ENCODE measurements around the gene CCN2. TPM values are rescaled to one million over a fixed set of nuclear protein-coding genes. Genes with fewer than 3 reads are reported as not detected.

The CCN2 gene
- polyA plus RNA-seq, 2 of the 4 experiments (the other 2 are of a cell fraction): 32.0 to 103 TPM

GRCh38 chr6:131937226-131937625, 13.9 kb downstream of the CCN2 start (continued):
- TF ChIP-seq, protein P1, sequence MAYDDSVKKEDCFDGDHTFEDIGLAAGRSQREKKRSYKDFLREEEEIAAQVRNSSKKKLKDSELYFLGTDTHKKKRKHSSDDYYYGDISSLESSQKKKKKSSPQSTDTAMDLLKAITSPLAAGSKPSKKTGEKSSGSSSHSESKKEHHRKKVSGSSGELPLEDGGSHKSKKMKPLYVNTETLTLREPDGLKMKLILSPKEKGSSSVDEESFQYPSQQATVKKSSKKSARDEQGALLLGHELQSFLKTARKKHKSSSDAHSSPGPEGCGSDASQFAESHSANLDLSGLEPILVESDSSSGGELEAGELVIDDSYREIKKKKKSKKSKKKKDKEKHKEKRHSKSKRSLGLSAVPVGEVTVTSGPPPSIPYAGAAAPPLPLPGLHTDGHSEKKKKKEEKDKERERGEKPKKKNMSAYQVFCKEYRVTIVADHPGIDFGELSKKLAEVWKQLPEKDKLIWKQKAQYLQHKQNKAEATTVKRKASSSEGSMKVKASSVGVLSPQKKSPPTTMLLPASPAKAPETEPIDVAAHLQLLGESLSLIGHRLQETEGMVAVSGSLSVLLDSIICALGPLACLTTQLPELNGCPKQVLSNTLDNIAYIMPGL (CRISPR knock-in tag; IDR thresholded peaks at IDR 0.05; ENCODE audit: borderline replicate concordance): no peak

DNA sequence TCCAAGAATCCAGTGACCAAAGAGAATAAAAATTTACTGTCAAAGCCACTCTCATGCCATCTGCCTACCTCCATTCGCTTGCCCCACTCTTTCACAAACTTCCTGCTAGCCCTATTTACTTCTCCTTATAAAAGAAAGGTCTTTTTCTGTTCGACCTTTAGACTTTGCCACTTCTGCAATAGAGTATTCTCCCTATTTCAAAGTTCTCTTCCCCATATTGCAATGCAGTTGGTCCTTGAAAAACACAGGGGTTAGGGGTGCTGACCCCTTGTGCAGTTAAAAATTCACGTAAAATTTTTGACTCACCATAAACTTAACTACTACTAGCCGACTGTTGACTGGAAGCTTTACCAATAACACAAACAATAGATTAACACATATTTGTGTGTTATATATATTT, 15.0 kb downstream of the CCN2 start:
- ATAC-seq: no peak
- H3K9me3 ChIP-seq: no peaks in the 10 kb centered on the region
- no peak for TF ChIP-seq CTCF (IDR thresholded peaks at IDR 0.05)
- TF ChIP-seq KDM1A (IDR thresholded peaks at IDR 0.05; ENCODE audit: low read depth): no peak
- no peak for TF ChIP-seq E2F6 (IDR thresholded peaks at IDR 0.05; ENCODE audit: borderline replicate concordance, low read depth)
- TF ChIP-seq FOSL2 (IDR thresholded peaks at IDR 0.05): no peak
- no peak for TF ChIP-seq FOSL2 (CRISPR knock-in tag; IDR thresholded peaks at IDR 0.05)
- TF ChIP-seq ESRRA (IDR thresholded peaks at IDR 0.05; ENCODE audit: borderline replicate concordance, low read length): no peak
- TF ChIP-seq CBX8 (IDR thresholded peaks at IDR 0.05): no peak
- TF ChIP-seq, protein P2, sequence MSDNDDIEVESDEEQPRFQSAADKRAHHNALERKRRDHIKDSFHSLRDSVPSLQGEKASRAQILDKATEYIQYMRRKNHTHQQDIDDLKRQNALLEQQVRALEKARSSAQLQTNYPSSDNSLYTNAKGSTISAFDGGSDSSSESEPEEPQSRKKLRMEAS (IDR thresholded peaks at IDR 0.05): no peak
- no peak overlapping the region for H3K4me3 ChIP-seq
- no peak overlapping the region for H3K27ac ChIP-seq
- no peak overlapping the region for H3K4me2 ChIP-seq
- peaks cover 25% of the 10 kb centered on the region for H3K4me1 ChIP-seq
- ChIA-PET CTCF (interaction anchor here (0.7 to 1.2 kb wide), 3 partner anchors 9 to 26 kb away, joined by 3 to 7 read pairs (median 3); no protein-coding TSS in a partner anchor), POLR2A (no interaction called here)
- FAIRE-seq: no peak
- 72% methylated on average over 4 of the region's 4 CpGs for WGBS (ENCODE audit: missing lambda C conversion rate)
- no peak for DNase-seq (ENCODE audit: low read depth in 1 of 2, low spot score in 1 of 2)

DNA sequence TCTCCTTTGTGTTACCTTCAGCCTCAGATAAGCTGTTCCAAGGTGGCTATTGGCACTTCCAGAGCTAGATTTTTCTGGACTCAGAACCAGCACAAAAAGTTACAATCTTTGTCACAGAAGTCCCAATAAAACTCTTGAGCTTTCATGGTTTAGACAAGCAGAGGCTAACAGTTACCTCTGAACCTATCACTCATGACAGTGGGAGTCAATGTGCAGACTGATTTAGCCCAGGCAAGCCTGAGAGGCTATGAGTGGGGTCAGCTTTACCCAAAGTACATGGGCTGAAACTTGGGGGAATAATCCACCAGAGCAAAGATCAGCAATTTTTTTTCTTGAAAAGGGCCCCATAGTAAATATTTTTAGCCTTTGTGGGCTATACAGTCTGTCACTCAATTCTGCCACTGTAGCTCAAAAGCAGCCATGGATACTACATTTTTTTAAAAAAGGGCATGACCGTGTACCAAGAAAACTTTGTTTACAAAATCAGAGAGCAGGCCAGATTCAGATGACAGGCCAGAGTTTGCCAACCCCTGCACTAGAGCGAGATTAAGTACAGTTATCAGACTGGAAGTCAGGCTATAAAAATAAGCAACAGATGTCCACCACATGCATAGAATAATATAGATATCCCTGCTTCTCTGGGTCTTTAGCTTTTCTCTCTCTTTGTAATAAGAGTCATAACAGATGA, 20.0 kb downstream of the CCN2 start:
- FAIRE-seq: no peak
- POLR2A ChIA-PET: no interaction called here

GRCh38 chr6:131929976-131930375, 21.2 kb downstream of the CCN2 start:
- ChIA-PET POLR2A (no interaction called here), CTCF (interaction anchor here (0.6 to 2.7 kb wide), 7 partner anchors 15 to 463 kb away, joined by 3 to 16 read pairs (median 7); partner anchors contain the start of gene CCN2)
- Histone ChIP-seq H3K4me1 (0 out of 3 replicates have a peak, but pooled peaks cover 3% of the 10 kb centered on the region), H3K4me2 (no peak overlapping the region), H3K9me3 (no peaks in the 10 kb centered on the region), H3K27ac (no peak overlapping the region), H3K4me3 (no peak overlapping the region)
- DNase-seq (ENCODE audit: low read depth in 1 of 2, low spot score in 1 of 2) (no peak), ATAC-seq (no peak), FAIRE-seq (no peak)
- no peak for TF ChIP-seq E2F6 (IDR thresholded peaks at IDR 0.05; ENCODE audit: borderline replicate concordance, low read depth)
- WGBS (ENCODE audit: missing lambda C conversion rate): 83% methylated on average over 1 of the region's 1 CpG

More for the DNA sequence above, 20.0 kb downstream of the CCN2 start:
- 74% methylated on average over 2 of the region's 2 CpGs for WGBS (ENCODE audit: missing lambda C conversion rate)
- ATAC-seq (no peak), DNase-seq (ENCODE audit: low read depth in 1 of 2, low spot score in 1 of 2) (no peak)
- CTCF ChIA-PET: interaction anchor here (0.9 to 2.7 kb wide), 8 partner anchors 16 to 462 kb away, joined by 4 to 16 read pairs (median 6); partner anchors contain the start of gene CCN2
- H3K9me3 ChIP-seq: no peaks in the 10 kb centered on the region
- H3K4me2 ChIP-seq: no peak overlapping the region
- no peak overlapping the region for H3K27ac ChIP-seq
- H3K4me3 ChIP-seq: no peak overlapping the region
- 0 out of 3 replicates have a peak, but pooled peaks cover 3% of the 10 kb centered on the region for H3K4me1 ChIP-seq
- TF ChIP-seq EHF (CRISPR knock-in tag; IDR thresholded peaks at IDR 0.05): no peak
- TF ChIP-seq HOXB13 (CRISPR knock-in tag; IDR thresholded peaks at IDR 0.05; ENCODE audit: low read depth): no peak
- no peak for TF ChIP-seq POLR2AphosphoS2 (conservative IDR thresholded peaks at IDR 0.05; ENCODE audit: low read length)
- no peak for TF ChIP-seq RCOR1 (IDR thresholded peaks at IDR 0.05; ENCODE audit: low read depth, low read length)
- no peak for TF ChIP-seq E2F6 (IDR thresholded peaks at IDR 0.05; ENCODE audit: borderline replicate concordance, low read depth)
- no peak for TF ChIP-seq EHMT2 (IDR thresholded peaks at IDR 0.05; ENCODE audit: low read depth)
- TF ChIP-seq, protein P2 (IDR thresholded peaks at IDR 0.05): no peak

Measured in A549 (cell line).